ENCODE data around the gene SMNDC1. TPM values are rescaled to one million over a fixed set of nuclear protein-coding genes. Genes with fewer than 3 reads are reported as not detected.

Gene SMNDC1
- polyA plus RNA-seq, 2 of the 4 experiments (the other 2 are of a cell fraction): 27.5 to 40.2 TPM

- Histone ChIP-seq H3K9me3 (no peaks in the 10 kb centered on the region), H3K4me3 (no peak overlapping the region), H3K4me1 (peaks cover 57% of the 10 kb centered on the region), H3K27ac (peak overlapping the region; percentile 76 to 84), H3K4me2 (peak overlapping the region; percentile 49)
- TF ChIP-seq HOXB5 (CRISPR knock-in tag; IDR thresholded peaks at IDR 0.05) (no peak), SMC3 (IDR thresholded peaks at IDR 0.05) (peak; percentile 99), EP300 (IDR thresholded peaks at IDR 0.05) (peak in 1 of 2 experiments; percentile 39; a peak in 1 of 5 replicates), RFX5 (IDR thresholded peaks at IDR 0.05) (no peak), JUN (IDR thresholded peaks at IDR 0.05) (peak in 1 of 2 experiments; percentile 29; a peak in 1 of 5 replicates), TFCP2L1 (CRISPR knock-in tag; IDR thresholded peaks at IDR 0.05) (no peak), JUNB (IDR thresholded peaks at IDR 0.05) (no peak), RNF2 (IDR thresholded peaks at IDR 0.05; ENCODE audit: borderline replicate concordance, low read depth) (no peak), HES2 (IDR thresholded peaks at IDR 0.05) (no peak), RAD21 (conservative IDR thresholded peaks at IDR 0.05 in 1 of 2, IDR thresholded peaks at IDR 0.05 in 1 of 2) (peak; percentile 97 to 100), HOXA7 (CRISPR knock-in tag; IDR thresholded peaks at IDR 0.05) (no peak), E2F6 (IDR thresholded peaks at IDR 0.05; ENCODE audit: borderline replicate concordance, low read depth) (no peak), KDM5A (IDR thresholded peaks at IDR 0.05) (no peak), HDAC2 (IDR thresholded peaks at IDR 0.05) (no peak), CHD2 (IDR thresholded peaks at IDR 0.05; ENCODE audit: low read length, partially characterized antibody) (no peak), PHF8 (IDR thresholded peaks at IDR 0.05; ENCODE audit: borderline replicate concordance, low read depth) (no peak), CBX2 (IDR thresholded peaks at IDR 0.05; ENCODE audit: borderline replicate concordance, low read depth) (no peak), CHD4 (IDR thresholded peaks at IDR 0.05; ENCODE audit: borderline replicate concordance) (no peak), HEYL (CRISPR knock-in tag; IDR thresholded peaks at IDR 0.05) (no peak), CBX8 (IDR thresholded peaks at IDR 0.05) (no peak), MAFK (IDR thresholded peaks at IDR 0.05; ENCODE audit: partially characterized antibody) (peak; percentile 30), FOXS1 (CRISPR knock-in tag; IDR thresholded peaks at IDR 0.05) (no peak)
- TF ChIP-seq, protein P1, sequence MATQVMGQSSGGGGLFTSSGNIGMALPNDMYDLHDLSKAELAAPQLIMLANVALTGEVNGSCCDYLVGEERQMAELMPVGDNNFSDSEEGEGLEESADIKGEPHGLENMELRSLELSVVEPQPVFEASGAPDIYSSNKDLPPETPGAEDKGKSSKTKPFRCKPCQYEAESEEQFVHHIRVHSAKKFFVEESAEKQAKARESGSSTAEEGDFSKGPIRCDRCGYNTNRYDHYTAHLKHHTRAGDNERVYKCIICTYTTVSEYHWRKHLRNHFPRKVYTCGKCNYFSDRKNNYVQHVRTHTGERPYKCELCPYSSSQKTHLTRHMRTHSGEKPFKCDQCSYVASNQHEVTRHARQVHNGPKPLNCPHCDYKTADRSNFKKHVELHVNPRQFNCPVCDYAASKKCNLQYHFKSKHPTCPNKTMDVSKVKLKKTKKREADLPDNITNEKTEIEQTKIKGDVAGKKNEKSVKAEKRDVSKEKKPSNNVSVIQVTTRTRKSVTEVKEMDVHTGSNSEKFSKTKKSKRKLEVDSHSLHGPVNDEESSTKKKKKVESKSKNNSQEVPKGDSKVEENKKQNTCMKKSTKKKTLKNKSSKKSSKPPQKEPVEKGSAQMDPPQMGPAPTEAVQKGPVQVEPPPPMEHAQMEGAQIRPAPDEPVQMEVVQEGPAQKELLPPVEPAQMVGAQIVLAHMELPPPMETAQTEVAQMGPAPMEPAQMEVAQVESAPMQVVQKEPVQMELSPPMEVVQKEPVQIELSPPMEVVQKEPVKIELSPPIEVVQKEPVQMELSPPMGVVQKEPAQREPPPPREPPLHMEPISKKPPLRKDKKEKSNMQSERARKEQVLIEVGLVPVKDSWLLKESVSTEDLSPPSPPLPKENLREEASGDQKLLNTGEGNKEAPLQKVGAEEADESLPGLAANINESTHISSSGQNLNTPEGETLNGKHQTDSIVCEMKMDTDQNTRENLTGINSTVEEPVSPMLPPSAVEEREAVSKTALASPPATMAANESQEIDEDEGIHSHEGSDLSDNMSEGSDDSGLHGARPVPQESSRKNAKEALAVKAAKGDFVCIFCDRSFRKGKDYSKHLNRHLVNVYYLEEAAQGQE (IDR thresholded peaks at IDR 0.05): no peak
- TF ChIP-seq, protein P2, sequence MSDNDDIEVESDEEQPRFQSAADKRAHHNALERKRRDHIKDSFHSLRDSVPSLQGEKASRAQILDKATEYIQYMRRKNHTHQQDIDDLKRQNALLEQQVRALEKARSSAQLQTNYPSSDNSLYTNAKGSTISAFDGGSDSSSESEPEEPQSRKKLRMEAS (IDR thresholded peaks at IDR 0.05): no peak
- TF ChIP-seq, protein P3, sequence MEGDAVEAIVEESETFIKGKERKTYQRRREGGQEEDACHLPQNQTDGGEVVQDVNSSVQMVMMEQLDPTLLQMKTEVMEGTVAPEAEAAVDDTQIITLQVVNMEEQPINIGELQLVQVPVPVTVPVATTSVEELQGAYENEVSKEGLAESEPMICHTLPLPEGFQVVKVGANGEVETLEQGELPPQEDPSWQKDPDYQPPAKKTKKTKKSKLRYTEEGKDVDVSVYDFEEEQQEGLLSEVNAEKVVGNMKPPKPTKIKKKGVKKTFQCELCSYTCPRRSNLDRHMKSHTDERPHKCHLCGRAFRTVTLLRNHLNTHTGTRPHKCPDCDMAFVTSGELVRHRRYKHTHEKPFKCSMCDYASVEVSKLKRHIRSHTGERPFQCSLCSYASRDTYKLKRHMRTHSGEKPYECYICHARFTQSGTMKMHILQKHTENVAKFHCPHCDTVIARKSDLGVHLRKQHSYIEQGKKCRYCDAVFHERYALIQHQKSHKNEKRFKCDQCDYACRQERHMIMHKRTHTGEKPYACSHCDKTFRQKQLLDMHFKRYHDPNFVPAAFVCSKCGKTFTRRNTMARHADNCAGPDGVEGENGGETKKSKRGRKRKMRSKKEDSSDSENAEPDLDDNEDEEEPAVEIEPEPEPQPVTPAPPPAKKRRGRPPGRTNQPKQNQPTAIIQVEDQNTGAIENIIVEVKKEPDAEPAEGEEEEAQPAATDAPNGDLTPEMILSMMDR (IDR thresholded peaks at IDR 0.05): peak; percentile 90
- TF ChIP-seq, protein P4, sequence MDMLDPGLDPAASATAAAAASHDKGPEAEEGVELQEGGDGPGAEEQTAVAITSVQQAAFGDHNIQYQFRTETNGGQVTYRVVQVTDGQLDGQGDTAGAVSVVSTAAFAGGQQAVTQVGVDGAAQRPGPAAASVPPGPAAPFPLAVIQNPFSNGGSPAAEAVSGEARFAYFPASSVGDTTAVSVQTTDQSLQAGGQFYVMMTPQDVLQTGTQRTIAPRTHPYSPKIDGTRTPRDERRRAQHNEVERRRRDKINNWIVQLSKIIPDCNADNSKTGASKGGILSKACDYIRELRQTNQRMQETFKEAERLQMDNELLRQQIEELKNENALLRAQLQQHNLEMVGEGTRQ (IDR thresholded peaks at IDR 0.05): no peak
- DNase-seq (ENCODE audit: low read depth in 1 of 2, low spot score in 1 of 2): peak; percentile 54 to 79
- ChIA-PET CTCF (interaction anchor here (0.8 to 7.4 kb wide), 26 partner anchors 13 to 370 kb away, joined by 3 to 65 read pairs (median 5); partner anchors contain the start of gene DUSP5), POLR2A (interaction anchor here (1.0 kb wide), 1 partner anchor 235 kb away, joined by 3 read pairs; no protein-coding TSS in a partner anchor)
- peak; percentile 13 for FAIRE-seq
- 2% methylated on average over 3 of the region's 3 CpGs for WGBS (ENCODE audit: missing lambda C conversion rate)
- peak; percentile 84 to 86 for ATAC-seq
Observed at GRCh38 chr10:110311357-110311949, 6.7 kb upstream of the SMNDC1 start.
